ENCODE results near the gene RAPGEF1. TPM values are rescaled to one million over a fixed set of nuclear protein-coding genes. Genes with fewer than 3 reads are reported as not detected.

The RAPGEF1 gene
- total and polyA plus RNA-seq, 2 of the 13 experiments (the other 11 are each of a cell fraction or from before 2014, with no cell fraction given): 21.2 to 38.9 TPM

GRCh38 chr9:131601683-131602181 is 138.1 kb downstream of the RAPGEF1 start (continued):
- TF ChIP-seq MAX (IDR thresholded peaks at IDR 0.05) (no peak), CC2D1A (CRISPR knock-in tag; IDR thresholded peaks at IDR 0.05) (no peak), ZFP37 (CRISPR knock-in tag; IDR thresholded peaks at IDR 0.05; ENCODE audit: borderline replicate concordance) (peak; percentile 84; the same call in 1 of the 2 replicates), FOXA3 (CRISPR knock-in tag; IDR thresholded peaks at IDR 0.05) (peak; percentile 54; the same call in 1 of the 2 replicates), RORA (CRISPR knock-in tag; IDR thresholded peaks at IDR 0.05) (no peak), ZNF850 (CRISPR knock-in tag; conservative IDR thresholded peaks at IDR 0.05) (no peak), SNAI1 (CRISPR knock-in tag; IDR thresholded peaks at IDR 0.05; ENCODE audit: borderline replicate concordance) (no peak), AGO1 (IDR thresholded peaks at IDR 0.05; ENCODE audit: low read depth, low read length, poor library complexity, severe bottlenecking) (no peak), SMC3 (IDR thresholded peaks at IDR 0.05; ENCODE audit: low read length) (no peak), ZNF207 (IDR thresholded peaks at IDR 0.05; ENCODE audit: borderline replicate concordance) (no peak), ZNF670 (CRISPR knock-in tag; IDR thresholded peaks at IDR 0.05; ENCODE audit: borderline replicate concordance) (no peak), TOE1 (CRISPR knock-in tag; IDR thresholded peaks at IDR 0.05) (no peak), KAT8 (CRISPR knock-in tag; IDR thresholded peaks at IDR 0.05) (peak; percentile 15; the same call in 1 of the 2 replicates), ZNF598 (CRISPR knock-in tag; IDR thresholded peaks at IDR 0.05; ENCODE audit: borderline replicate concordance) (0 out of 2 replicates have a peak, but pooled peaks have one; percentile 28), THAP11 (CRISPR knock-in tag; IDR thresholded peaks at IDR 0.05) (peak; percentile 42), RFX5 (IDR thresholded peaks at IDR 0.05; ENCODE audit: low read depth, low read length) (no peak), HMGXB3 (CRISPR knock-in tag; IDR thresholded peaks at IDR 0.05; ENCODE audit: borderline replicate concordance) (no peak), NCOA1 (CRISPR knock-in tag; IDR thresholded peaks at IDR 0.05) (no peak), ZNF12 (CRISPR knock-in tag; IDR thresholded peaks at IDR 0.05) (no peak), ELF1 (CRISPR knock-in tag; IDR thresholded peaks at IDR 0.05) (no peak), CTCF (CRISPR knock-in tag; IDR thresholded peaks at IDR 0.05) (no peak), GLI4 (CRISPR knock-in tag; IDR thresholded peaks at IDR 0.05; ENCODE audit: borderline replicate concordance) (0 out of 2 replicates have a peak, but pooled peaks have one; percentile 32), SYNCRIP (IDR thresholded peaks at IDR 0.05; ENCODE audit: insufficient read depth, low read depth, low read length) (no peak), ZUFSP (CRISPR knock-in tag; IDR thresholded peaks at IDR 0.05; ENCODE audit: borderline replicate concordance) (no peak)
